Peyer's patch (tissue), 4 donors: ENCODE data around the gene POLDIP2.

Experiments
- CTCF ChIP-seq, 6 experiments: fragments of 450-650 bp in 4 of 6; fragments of 200-600 bp in 2 of 6; sonication (generic) in 1 of 6; IDR thresholded peaks; one replicate each; pipeline ENCODE4 v1.5.1; 2017 to 2019; ENCODE audit warnings: antibody characterized with exemption in 6 of 6, mild to moderate bottlenecking in 3 of 6, moderate library complexity in 1 of 6
- POLR2A ChIP-seq, 2 donors: fragments of 450-650 bp; IDR thresholded peaks; one replicate each; pipeline ENCODE4 v1.5.1; 2017; ENCODE audit warnings: antibody characterized with exemption in 2 of 2, mild to moderate bottlenecking in 2 of 2, moderate library complexity in 2 of 2

GRCh38 chr17:28340374-28340773, 17.0 kb downstream of the POLDIP2 start:
- TF ChIP-seq CTCF (IDR thresholded peaks at IDR 0.05), result no peak
- no peak for TF ChIP-seq POLR2A (IDR thresholded peaks at IDR 0.05)
